COLO668 (cell line): Measurements from ENCODE around the gene PHYKPL.

Source experiments
- DNase-seq: peaks from one replicate; lab custom pipeline; 2025; ENCODE audit not compliant: unreplicated experiment; lab: John Stamatoyannopoulos, UW

Gene PHYKPL

DNA sequence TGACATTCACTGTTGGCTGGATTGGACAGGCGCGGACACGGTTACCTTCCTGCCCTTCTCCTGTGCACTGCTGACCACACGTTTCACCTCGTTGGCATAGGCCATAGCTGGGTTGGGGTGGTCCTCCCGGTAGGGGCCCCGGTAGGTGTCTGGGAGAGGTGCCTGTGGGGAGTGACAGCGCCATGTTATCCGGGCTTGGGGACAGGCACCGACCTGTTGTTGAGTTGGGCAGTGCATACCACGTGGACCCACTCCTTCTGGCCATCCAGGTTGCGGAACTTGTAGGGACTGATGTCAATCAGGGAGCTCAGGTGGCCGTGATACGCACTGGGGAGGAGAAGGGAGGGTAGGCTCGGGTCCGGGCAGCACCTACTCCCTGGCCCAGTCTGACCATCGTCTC lies 8.2 kb downstream of the PHYKPL start:
- no peak for DNase-seq

- no peak for DNase-seq
These were observed 8.7 kb downstream of the PHYKPL start for GRCh38 chr5:178223828-178224335.

- no peak for DNase-seq
These were observed 9.3 kb downstream of the PHYKPL start for GRCh38 chr5:178223196-178223773.

DNA sequence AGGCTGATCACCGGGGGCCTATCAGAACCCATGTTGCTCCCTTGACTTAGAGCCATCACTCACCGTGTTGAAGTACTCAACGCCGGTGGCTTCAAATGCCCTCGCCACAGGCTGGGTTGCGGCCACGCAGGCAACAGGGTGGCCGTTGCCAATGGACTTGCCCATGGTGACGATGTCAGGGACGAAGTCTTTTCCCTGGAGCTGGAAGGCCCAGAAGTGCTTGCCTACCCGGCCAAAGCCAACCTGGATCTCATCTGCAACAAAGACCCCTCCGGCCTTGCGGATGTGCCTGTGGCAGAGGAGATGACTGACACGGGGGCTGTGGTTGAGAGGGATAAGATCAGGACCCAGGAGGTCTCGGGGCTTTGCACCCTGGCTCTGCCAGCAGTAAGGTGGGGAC lies 10.3 kb downstream of the PHYKPL start:
- no peak for DNase-seq

DNA sequence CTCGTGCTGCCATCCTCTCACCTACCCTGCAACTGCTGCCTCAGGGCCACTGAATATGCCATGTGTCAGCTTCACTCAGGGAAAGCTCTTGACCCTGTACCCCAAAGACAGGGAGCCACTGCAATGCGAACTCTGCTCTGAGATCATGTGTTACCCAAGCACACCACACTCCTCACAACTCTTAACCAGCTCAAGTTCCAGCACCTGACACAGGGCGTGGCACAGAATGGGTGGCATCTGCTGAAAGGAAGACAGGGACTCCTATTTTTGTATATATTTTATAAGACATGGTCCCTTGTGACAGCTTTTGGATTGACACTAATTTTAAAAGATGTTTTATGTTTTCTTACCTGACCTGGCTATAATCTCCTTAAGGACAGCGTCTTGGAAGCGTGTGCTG lies 10.7 kb downstream of the PHYKPL start:
- no peak for DNase-seq

DNA sequence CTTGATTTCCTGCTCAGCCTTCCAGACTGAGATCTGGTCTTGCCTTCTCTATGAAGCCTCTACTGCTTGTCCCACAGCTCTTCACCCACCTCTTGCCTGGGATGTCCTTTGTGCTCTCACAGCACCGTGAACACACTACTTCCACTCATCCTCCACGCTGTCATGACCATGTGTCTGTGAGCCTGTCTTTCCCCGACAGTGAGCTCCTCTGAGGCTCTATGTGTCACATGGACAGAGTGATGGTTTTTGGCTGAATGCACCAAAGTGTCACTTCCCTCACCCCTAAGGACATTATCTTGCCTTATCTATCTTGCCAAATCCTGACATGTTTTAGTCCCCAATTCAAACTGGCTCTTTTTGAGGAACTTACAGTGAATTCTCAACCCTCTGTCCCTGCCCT lies 11.3 kb downstream of the PHYKPL start:
- no peak for DNase-seq

DNA sequence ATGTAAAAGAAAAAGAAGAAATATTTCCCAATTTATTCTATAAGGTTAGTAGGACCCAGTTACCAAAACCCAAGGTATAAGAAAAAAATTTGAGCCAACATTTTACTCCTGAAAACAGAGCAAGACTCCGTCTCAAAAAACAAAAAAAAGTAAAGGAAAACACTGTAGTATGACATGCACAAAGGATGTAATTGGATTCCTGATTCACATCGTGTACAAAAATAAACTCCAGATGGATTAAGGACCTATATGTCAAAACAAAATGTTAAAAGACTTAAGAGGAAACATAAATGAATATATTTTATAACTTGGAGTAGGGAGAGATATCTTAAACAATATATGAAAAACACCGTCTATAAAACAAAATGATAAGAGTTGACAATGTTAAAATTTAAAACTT lies 13.8 kb downstream of the PHYKPL start:
- DNase-seq, result no peak

DNA sequence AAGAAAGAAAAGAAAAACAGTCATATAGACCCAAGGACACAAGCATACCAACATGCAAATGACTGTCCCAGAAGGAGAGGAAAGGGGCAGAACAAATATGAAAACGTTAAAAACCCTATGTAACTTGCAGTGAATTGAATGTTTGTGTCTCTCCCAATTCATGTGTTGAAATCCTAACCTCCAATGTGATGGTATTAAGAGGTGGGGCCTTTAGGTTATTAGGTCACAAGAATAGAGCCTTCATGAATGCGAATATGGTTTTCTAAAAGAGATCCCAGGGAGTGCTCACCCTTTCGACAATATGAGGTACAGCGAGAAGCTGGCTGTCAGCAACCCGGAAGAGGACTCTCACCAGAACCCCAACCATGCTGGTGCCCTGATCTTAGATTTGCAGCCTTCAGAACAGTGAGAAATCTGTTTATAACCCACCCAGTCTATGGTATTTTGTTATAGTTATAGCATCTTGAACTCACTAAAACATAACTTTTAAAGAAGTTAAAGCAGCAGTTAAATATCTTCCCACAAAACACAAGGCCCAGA lies 14.3 kb downstream of the PHYKPL start:
- DNase-seq, result no peak

- DNase-seq, result no peak
These were observed 15.8 kb downstream of the PHYKPL start for GRCh38 chr5:178216779-178217178.

GRCh38 chr5:178216088-178216534 lies 16.5 kb downstream of the PHYKPL start:
- no peak for DNase-seq

DNA sequence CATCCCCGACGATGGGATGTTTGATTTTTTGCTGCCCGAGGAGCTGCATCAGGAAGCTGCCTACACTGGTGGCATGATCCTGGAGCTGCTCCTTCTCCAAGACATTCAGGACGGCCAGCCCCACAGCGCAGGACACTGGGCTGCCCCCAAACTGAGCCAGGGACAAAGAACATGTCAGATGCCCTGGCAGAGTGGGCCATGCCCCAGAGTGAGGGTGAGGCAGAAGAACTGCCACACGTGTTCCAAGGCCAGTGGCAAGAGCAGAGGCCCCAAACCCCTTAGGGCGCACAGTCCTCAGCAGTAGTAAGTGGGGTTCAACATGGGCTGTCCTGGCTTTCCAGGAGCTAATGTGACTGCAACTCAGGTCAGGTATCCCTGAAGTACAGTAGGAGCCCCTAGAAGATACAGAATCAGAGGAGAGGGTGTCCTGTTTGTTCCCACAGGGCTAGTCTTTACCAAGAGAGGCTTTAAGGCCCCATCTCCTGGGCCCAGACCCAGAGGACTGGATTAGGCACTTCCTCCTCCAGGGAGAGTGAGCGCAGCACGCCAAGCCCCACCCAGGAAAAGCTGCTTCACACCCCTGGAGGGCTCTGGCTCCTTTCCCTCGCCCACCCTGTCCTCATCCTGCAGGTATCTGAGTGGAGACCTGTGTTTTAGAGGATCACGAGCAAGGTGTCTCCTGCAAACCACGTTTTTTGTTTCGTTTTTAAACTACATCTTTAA lies 17.2 kb downstream of the PHYKPL start:
- no peak for DNase-seq

DNA sequence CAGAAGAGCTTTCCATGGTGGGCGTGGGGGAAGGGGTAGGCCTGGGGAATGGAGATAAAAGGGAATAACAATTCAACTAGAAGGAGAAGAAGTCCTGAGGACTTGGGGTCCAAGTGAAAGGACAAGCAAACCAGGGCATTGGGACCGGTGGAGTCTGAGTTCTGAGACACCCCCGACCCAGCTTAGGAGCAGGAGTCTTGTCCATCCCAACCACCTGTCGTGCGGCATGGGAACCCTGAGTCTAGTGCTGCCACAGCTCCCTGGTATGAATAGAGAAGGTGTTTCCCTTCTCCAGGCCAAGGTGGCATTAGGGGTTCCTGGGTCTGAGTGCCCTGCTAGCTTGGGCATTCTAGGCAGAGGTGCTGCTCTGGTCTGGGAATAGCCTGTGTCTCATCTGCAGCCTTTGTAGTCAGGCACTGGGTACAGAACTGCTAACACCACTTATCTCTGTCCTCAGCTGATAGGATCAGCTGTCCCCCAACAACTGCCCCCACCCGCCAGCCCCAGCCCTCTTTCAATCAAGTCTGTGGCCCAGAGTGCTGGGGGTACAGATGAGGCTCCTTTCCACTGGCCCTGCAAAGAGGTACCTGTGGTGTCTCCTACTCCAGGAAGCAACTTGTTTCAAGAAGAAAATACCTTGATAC lies 18.3 kb downstream of the PHYKPL start:
- no peak for DNase-seq

- no peak for DNase-seq
These were observed 18.9 kb downstream of the PHYKPL start for GRCh38 chr5:178213748-178214151.

DNA sequence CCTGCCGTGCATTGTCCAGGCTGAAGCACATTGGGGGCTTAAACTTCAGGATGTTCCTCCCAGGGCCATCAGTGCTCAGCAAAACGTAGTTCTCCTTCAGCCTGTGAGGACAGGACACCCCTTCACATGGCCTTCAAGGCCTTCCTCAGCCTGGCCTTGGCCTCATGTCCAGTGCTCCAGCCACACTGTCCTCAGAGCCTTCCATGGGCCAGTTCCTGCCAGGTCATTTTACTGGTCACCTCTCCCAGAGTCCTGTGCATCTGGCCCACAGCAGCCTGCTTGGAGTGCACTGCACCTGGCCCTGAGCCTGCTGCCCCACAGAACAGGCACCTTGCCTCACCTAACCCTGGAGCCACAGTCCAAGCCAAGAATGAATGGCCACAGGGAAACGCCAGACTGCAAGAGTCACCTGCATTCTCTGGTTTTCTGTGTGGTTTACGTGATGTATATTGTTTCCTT lies 19.6 kb downstream of the PHYKPL start:
- no peak for DNase-seq

DNA sequence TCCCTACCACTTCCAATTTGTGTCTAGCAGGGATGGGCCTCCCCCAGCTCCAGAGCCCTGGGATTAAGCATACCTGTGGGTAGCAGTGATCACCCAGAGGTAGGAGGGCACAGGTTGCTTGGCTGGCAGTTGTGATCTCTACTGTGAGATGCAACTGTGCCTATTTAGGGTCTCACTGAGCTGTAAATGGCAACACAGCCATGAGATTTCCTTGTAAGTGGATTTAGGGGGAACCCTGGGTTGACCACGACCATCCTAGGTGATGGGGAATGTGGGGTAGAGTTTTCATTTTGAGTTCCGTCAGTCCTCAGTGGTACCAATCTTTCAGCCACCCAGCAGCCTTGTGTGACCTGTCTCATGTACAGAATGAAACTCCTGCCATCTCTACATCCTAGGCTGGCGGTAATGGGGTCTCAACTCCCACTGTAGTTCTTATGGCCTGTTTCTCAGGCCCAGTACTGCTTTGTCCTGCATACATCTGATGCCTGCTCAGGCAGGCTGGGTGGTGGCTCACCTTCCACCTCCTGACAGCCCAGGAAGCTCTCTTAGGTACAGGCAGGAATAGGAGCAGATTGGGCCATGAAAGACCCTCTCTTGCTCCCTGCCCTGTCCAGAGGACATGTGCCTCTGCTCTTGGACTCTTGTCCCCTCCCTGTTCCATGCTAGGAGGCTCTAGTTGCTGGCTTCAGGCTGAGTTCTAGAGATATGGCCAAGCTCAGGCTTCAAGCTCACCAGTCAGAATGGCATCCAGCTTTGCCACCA lies 20.2 kb downstream of the PHYKPL start:
- no peak for DNase-seq

- DNase-seq, result no peak
These were observed 21.2 kb downstream of the PHYKPL start for GRCh38 chr5:178211095-178212048.

DNA sequence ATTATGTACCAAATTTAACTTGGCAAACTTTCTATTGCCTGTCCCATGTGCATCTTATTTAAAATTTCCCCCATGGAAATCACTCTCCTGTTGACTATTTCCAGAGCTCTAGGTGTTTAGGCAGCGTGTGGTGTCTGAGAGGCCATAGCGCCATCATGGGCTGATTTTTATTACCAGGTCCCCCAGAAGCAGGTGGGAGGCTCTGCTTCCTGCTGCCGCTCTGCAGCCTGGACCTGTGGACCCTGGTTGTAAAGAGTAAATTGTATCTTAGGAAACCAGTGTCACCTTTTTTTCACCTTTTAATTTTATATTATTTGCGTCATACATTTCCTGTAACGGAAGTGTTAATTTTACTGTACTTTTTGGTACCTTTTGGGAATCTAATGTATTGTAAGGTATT lies 21.9 kb downstream of the PHYKPL start:
- DNase-seq, result no peak

GRCh38 chr5:178210073-178210535 lies 22.5 kb downstream of the PHYKPL start:
- no peak for DNase-seq

DNA sequence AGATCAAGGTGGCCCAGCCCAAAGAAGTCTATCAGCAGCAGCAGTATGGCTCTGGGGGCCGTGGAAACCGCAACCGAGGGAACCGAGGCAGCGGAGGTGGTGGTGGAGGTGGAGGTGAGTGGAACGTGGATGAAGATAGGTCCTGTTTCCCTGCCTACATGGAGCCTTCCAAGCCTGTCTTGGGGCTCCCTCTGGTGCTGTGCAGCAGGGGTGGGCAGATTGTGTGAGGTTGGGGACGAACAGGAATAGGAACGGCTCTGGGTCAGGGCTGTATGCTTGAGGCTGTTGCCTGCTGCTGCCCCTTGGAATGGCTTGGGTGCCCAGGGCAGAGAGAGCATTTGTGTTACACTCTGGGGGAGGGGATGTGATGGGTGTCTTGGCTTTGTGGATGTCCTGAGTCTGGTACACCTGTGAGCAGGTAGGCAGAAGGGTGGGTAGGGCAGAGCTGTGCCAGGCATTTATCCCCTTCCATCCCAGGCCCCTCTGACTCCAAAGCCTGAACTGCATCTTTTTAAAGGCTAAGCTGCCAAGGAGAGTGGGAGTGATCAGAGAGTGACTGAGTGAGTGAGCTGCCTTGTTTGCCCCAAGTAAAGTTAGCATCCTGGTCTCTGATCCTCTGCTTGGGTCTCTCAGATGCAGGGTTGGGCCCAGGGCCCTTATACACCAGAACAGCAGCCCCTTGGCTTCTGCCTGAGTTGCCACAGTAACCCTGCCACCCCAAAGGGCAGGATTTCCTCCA lies 23.1 kb downstream of the PHYKPL start:
- DNase-seq, result no peak
